Endometrial microvascular endothelial cells (primary cell): Measurements from ENCODE around the gene NIM1K. TPM values are rescaled to one million over a fixed set of nuclear protein-coding genes. Genes with fewer than 3 reads are reported as not detected.
"Not testable (repeated sequence)": the region's sequence is repeated elsewhere in the genome, so short reads cannot be mapped to it uniquely, and the experiment has no call there.

ENCODE experiments used
- in situ Hi-C: cut with HindIII; loops from 2 replicates; pipeline ENCODE4 v1.10.0; 2017; ENCODE audit warnings: low sequenced_read_pairs, low pct_unique_long_range_greater_than_20kb; ENCODE audit errors: inconsistent ontology term
- total RNA-seq: library from RNA; depleted of rRNA; stranded (reverse); fragments of >200 nt; gene quantifications from one replicate; pipeline ENCODE4 v1.2.3, GENCODE V29; 2015; ENCODE audit errors: inconsistent ontology term

NIM1K gene
- total RNA-seq: not detected

DNA sequence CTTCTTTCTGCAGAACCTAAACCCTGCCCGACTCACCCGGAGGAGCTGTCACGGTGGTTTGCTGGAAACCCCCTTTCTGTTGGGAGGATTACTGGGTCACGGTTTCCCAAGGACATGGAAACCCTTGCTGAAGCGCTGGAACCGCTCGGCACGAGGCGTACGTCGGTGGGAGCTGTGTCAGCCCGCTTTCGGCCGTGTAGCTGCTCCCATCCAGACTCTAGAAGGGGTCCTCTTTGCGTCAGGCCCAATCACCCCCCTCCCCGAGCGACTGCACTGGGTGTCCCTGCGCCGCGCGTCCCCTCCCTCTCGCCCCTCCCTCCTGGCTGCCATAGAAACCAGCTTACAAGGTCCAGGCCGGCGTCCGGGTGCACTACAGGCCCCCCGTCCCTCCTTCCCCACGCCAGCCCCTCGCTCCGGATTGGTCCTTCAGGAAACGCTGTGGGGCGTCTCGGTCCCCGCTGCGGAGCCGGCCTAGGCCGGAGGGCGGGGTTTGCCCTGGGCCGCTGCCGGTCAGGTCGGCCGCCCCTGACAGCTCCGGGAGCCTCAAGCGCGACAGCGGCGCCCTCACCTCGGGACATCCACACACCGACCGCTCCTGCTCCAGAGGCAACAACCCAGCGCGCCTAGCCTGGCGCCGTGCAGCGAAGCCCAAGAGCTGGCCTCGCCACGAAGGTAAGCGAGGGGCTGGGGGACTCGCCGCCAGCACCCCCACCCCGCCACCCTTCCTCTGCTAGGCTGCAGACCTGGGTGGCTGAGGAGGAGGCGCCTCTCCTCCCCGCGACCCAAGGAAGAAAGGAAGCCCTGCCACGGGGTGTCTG, at the start of gene NIM1K:
NIM1K (plus strand) TSS at position 486 of the 818 bp plus-strand sequence. CDS start 53,551 bp downstream, outside the sequence.
- in situ Hi-C loops: no loop called here

DNA sequence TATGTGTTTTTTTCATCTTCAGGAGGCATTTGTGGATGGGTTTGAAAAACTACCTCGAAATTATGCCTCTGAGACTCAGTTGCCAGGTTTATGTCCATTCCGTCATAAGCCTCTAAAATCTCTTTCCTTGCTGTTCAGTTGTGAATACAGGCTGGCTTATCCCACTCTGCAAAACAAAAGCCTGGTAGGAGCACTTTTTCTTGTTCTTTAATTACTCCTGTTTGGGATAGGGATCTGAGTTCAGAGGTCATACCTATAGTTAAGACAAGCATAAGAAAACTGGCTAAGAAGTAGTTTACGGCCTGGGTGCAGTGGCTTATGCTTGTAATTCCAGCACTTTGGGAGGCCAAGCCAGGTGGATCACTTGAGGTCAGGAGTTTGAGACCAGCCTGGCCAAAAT, 47.0 kb upstream of the NIM1K start:
- in situ Hi-C loops: no loop called here

DNA sequence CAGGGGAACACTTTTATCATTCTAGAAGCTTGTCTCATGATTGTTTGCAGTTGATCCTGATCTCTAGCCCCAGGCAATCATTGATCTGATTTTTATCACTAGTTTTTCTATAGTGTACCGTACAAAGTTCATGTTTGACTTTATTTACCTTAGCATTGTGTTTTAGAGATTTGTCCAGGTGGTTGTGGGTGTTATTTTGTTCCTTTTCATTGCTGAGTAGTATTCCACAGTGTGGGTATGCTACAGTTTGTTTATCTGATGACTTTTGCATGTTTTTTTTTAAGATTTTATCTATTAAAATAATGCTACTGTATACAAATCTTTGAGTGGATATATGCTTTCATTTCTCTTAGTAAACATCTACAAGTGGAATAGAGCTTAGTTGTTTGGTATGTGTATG, 45.1 kb upstream of the NIM1K start:
- in situ Hi-C loops: no loop called here

DNA sequence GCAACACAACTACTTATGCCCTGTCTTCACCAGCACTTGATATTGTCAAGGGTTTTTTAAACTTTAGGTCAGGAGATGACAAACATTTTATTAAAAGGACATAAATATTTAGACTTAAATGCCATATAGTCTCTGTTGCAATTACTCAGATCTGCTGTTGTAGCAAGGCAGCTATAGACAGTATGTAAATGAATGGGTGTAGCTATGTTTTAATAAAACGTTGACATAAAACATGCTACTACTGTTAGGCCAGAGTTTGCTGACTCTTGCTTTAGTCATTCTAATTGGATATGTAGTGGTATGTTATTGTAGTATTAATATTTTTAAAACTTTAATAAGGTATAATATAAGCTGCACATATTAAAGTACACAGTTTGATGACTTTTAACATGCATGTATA, 43.6 kb upstream of the NIM1K start:
- in situ Hi-C loops: no loop called here

DNA sequence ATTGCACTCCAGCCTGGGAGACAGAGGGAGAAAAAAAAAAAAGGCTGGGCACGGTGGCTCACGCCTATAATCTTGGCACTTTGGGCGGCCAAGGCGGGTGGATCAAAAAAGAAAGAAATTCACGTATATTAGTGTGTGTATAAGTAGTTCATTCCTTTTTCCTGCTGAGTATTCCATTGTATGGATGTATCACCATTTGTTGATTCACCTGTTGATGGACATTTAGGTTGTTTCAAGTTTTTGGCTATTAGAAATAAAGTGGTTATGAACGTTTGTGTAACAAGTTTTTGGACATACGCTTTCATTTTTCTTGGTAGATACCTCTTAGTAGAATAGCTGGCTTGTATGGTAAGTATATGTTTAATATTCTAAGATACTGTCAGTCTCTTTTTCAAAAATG, 42.8 kb upstream of the NIM1K start:
- in situ Hi-C loops: no loop called here

DNA sequence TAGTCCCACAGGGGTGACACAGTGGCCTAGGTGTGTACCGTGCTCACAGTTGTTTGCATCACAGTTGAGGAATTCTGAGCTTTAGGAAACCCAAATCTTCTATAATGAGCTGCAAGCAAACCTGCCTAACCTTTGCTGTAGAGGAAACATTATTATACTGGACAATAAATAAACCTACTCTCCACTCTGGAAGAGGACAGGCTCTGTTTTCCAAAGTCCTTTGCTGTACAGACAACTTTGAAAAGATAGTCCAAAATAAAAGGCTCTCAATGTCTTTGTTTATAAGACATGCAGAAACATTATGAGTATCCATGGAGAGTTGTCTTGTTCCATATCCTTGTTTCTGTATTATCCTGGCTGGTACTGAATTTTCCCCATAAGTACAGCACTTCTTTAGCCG, 42.0 kb upstream of the NIM1K start:
- in situ Hi-C loops: no loop called here

DNA sequence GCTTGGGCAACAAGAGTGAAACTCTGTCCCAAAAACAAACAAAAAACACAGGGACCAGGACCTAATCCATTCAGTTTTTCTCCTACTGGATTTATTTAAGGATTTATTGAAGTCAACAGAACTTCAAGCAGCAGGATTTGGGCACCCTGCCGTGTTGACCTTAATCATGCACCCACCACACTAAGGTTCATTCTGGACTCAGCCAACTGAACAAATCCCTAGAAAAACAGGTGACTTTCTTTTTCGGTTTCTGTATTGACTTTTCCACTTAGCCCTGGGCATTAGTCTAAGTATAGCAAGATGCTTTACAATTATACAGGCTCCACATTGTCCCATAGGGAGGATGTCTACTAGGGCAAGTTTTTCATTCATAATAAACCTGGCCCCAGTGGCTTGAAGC, 41.3 kb upstream of the NIM1K start:
- in situ Hi-C loops: no loop called here

DNA sequence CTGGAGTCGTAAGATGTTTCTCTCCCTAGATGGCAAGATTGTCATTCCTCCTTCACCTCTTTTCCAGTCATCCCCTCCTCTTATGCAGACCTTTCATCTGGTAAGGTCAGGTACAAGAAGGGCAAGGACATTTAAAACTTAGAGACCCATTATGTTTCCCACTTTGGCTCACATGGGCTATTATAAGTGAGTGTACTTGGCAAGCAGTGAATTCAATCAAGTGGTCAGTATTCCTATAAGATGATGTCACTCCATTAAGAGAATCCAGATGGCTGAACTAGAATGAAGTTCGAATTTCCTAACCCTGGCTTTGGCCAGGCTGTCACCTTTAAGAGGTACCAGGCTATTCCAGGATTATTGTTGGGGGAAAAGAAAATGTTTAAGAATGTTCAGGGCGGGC, 39.1 kb upstream of the NIM1K start:
- in situ Hi-C loops: no loop called here

DNA sequence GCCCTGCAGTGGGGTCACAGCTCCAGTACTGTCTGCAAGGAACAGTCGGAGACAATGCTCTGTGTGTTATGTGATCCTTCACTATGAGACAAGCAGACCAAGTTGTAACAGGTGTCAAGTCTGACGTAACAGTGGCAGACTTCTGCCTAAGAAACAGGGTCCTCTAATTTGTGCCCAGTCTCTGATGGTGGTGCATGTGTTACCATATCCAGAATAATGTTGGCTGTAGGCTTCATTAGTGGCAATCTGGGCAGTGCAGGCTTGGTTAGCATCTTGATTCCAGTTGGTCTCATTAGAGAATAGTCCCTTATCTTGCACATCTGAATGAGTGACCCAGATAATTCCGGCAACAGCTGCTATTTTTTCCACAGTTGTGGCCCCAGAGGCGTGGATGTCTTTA, 37.6 kb upstream of the NIM1K start:
- in situ Hi-C loops: no loop called here

DNA sequence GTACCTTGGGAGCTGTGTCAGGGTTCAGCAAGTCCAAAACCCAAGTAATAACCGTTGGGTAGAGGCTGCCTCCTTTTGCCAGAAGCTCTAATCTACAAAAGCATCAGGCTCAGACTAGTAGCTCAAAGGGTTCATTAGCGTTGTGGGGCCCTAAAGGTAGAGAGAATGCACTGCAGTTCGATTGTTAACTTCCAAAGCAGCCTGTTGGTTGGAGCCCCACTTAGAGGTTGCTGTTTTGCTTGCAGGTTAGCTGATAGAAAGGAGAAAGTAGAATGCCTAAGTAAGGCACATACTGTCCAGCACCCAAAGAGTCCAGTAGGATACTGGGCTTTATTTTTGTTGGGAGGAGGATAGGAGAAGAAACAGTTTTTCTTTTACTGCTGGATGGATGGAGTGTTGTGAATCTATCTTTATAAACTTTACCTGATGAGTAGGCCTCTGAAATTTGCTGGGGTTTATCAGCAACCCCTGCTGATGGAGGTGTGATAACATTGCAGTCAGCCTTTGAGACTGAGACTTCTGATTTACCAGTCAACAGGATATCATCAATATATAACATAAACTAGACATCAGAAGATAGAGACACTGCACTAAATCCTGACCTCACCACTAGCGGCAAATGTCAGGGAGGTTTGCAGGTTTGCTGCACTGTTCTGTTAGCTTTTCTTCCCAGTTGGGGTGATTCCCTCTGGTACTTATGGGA, 36.5 kb upstream of the NIM1K start:
- in situ Hi-C loops: no loop called here

DNA sequence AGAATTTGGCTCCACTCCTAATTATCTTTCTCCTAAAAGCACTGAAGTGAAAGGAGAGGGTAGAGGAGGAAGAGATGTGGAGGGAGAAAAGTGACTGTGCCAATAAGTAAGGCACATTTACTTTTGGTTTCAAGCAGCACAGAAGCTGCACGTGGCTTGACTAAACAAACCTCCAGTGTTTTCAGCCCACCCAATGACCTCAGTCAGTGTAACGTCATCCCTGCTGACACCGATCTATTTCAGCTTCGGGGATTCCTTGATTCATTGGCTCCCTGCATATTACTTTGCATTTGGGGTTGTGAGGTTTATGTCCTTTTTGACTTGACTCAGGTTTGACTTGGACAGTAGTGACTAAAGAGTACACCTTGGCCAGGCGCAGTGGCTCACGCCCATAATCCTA, 35.6 kb upstream of the NIM1K start:
- in situ Hi-C loops: no loop called here

DNA sequence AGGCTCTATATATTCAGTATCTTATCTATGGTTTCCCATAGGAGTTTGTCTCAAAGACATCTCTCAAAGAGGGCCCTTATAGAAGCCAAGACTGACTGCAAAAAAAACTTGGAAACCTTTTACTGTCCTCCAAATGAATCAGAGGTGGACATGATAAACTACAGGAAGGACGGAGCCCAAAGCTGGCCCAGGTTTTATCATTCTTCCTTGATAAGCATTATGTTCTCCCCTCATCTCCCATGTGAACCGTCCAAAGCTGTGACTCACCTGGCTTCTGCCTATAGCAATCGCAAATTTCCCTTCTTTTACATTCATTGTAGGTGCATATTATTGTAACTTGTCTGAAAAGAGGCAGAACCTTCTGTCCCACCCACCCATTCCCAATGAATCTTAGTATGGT, 35.0 kb upstream of the NIM1K start:
- in situ Hi-C loops: no loop called here

DNA sequence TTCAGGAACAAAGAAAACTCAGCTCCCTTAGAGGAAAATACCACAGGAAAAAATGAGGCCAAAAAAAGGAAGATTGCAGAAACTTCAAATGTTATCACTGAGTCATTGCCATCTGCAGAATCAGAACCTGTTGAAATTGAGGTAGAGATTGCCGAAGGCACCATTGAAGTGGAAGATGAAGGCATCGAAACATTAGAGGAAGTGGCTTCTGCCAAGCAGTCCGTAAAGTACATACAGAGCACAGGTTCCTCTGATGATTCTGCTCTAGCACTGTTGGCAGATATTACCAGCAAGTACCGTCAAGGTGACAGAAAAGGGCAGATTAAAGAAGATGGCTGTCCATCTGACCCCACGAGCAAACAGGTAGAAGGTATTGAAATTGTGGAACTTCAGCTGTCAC, 30.8 kb upstream of the NIM1K start:
- in situ Hi-C loops: no loop called here

DNA sequence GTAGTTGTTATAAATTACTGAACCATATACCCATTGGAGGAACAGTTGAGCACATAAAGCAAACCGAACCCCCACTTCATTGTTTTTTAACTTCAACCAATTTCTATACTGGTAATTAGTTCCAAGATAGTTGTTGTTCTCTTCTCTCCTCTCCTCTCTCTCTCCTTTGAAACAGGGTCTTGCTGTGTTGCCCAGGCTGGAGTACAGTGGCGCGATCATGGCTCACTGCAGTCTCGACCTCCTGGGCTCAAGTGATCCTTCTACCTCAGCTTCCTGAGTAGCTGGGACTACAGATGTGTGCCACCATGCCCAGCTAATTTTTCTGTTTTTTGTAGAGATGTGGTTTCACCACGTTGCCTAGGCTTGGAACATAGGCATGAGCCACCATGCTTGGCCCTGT, 27.2 kb upstream of the NIM1K start:
- in situ Hi-C loops: not testable (repeated sequence)

DNA sequence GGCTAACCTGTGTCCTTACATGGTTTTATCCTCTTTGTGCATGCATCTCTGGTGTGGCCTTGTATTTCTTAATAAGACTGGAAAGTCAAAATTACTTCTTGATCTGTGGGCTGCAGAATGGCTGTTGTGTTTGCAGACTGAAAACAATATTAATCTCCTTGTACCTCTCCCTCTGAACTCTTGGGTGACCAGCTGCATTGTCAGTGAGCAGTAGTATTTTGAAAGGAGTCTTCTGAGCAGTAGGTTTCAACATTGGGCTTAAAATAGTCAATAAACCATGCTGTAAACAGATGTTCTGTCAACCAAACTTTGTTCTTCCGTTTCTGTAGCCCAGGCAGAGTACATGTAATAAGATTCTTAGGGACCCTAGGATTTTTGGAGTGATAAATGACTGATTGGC, 26.7 kb upstream of the NIM1K start:
- in situ Hi-C loops: no loop called here

DNA sequence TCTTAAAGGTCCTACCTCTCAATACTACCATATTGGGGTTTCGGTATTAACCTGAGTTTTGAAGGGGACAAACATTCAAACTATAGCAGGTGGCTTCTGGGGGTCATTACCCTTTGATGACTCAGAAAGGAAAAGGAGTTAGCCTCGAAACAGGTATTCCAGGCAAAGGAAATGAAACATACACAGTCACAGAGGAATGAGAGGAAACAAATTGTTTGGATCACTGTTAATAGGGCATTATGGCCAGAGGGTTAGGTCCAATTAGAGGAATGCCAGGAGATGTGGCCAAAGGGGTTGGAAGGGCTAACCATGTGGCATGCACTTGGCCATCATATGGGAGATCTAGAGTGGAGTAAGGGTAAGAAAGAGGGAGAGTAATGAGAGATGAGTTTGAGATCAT, 23.9 kb upstream of the NIM1K start:
- in situ Hi-C loops: no loop called here

DNA sequence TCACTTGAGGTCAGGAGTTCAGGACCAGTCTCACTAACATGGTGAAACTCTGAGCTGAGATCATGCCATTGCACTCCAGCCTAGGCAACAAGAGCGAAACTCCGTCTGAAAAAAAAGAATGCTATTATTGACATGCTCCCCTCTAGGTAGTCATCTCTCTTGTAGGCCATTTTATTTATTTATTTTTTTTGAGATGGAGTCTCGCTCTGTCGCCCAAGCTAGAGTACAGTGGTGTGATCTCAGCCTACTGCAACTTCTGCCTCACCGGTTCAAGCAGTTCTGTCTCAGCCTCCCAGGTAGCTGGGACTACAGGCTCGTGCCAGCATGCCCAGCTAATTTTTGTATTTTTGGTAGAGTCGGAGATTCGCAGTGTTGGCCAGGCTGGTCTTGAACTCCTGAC, 20.6 kb upstream of the NIM1K start:
- in situ Hi-C loops: no loop called here

DNA sequence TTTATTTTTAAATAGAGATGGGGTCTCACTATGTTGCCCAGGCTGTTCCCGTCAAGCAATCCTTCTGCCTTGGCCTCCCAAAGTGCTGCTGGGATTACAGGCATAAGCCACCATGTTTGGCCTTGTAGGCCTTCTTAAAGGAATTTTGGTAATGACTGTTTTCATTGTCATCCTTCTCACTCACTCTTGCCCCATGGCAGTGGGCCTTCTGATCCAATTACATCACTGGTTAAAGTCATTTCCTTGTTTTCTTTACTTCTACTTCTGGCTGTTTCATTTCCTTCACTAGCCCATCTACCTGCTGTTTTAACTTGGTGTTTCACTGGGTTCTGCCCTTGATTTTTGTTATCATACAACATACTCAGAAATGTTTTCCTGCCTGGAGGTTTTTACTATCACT, 20.1 kb upstream of the NIM1K start:
- in situ Hi-C loops: no loop called here

DNA sequence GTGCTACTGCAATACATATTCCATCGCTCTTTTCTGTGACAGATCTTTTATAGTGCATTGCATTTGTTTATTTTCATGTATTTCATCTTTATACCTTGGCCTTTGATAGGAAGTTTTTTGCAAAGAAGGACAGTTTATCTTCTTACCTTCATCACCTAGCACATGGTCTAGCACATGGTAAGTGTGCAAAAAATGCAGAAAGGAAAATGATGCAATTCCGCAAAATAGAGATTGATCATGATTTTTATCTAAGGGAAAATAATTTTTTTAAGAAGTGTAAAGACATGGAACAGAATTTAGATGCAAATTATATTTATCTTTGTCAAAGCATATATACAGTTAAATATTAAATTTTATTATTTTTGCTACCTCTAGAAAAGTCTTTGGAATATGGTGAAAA, 19.2 kb upstream of the NIM1K start:
- in situ Hi-C loops: no loop called here

DNA sequence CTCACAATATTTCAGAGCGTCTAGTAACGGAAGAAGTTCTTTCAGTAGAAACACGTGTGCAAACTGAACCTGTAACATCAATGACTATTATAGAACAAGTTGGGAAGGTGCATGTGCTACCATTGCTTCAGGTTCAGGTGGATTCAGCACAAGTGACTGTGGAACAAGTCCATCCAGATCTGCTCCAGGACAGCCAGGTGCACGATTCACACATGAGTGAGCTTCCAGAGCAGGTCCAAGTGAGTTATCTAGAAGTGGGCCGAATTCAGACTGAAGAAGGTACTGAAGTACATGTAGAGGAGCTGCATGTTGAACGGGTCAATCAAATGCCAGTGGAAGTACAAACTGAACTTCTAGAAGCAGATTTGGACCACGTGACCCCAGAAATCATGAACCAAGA, 17.4 kb upstream of the NIM1K start:
- in situ Hi-C loops: no loop called here
